ENCODE results near the gene RB1. TPM values are rescaled to one million over a fixed set of nuclear protein-coding genes. Genes with fewer than 3 reads are reported as not detected.
"Not testable (repeated sequence)": the region's sequence is repeated elsewhere in the genome, so short reads cannot be mapped to it uniquely, and the experiment has no call there.

The RB1 gene
- total RNA-seq, 1 donor from 2014 or later, result 41.7 TPM

DNA sequence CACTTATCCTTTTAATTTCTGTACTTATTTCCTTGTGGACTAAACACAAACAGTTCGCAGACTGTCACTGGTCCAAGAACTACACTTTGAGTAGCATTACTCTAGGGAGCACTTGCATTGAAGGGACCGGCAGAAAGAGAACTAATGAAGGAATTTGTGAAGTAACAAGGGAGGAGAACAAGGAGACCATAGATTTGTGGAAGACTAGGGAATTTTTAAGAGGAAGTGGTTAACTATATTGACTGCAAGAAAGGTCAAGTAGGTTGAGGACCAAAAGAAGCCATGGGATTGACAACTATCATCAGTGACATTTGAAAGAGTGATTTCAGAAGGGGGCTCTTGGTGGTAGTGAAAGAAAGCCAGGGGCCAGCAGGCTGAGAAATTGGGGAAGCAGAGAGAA lies 4.0 kb upstream of the RB1 start:
- DNase-seq, result no peak

DNA sequence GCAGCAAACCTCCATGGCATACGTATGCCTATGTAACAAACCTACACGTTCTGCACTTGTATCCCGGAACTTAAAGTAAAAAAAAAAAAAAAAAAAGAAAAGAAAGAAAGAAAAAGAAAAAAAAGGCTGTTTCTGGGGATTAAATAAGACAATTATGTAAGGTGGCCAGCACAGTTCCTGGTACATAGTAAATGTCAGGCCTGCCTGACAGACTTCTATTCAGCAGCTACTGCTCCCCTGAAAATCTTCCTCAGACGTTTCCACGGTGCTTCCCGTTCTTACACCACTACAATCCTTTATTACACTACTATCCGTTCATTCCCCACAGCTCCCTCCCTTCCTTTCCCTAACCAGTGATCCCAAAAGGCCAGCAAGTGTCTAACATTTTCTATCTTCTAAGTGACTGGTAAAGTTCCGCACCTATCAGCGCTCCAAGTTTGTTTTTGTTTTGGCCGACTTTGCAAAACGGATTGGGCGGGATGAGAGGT lies 636 bp upstream of the RB1 start:
- no peak for DNase-seq

DNA sequence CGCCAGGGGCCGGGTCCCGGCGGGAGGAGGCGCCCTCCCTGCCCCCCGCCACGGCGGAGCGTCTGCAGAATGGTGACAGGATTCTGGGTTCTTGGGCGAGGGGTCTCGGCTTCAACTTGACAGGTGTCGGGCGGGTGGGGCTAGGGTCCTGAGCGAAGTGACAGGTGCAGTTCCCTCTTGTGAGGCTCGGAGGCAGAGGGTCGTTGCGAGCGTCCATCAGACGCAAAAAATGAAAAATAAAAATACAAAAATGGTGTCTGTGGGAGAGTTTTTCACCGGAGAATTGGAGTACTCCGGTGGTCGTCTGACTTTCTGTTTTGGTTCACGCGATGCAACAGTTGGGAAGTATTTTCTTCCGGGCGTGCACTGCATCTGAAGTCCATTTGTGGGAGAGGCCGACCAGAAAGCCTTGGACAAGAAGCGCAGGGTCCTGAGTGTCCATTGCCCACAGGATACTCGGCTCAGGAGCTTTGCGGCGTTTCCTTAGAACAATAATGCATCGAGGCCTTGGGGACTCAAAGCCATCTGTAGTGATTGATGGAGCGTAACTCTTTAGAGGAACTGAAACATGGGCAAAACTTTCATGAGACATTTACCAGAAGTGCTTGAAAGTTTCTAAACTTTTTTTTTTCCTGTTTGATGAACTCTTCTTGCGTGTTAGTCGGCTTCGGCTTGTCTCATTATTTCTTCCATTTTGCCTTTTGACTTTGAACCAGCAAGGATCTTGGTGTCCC lies 759 bp downstream of the RB1 start:
- DNase-seq, result peak; percentile 68

DNA sequence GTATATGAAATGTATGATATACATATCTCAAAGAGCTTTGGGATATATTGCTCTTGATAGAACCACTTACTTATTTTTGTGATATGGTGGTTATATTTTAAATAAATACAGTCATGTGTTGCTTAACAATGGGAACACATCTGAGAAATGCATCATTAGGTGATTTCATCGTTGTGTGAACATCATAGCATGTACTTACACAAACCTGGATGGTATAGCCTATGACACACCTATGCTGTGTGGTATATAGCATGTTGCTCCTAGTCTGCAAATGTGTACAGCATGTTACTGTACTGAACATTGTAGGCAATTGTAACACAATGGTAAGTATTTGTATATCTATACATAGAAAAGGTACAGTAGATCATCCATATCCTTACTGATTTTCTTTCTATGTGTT lies 7.7 kb downstream of the RB1 start:
- no peak for DNase-seq

DNA sequence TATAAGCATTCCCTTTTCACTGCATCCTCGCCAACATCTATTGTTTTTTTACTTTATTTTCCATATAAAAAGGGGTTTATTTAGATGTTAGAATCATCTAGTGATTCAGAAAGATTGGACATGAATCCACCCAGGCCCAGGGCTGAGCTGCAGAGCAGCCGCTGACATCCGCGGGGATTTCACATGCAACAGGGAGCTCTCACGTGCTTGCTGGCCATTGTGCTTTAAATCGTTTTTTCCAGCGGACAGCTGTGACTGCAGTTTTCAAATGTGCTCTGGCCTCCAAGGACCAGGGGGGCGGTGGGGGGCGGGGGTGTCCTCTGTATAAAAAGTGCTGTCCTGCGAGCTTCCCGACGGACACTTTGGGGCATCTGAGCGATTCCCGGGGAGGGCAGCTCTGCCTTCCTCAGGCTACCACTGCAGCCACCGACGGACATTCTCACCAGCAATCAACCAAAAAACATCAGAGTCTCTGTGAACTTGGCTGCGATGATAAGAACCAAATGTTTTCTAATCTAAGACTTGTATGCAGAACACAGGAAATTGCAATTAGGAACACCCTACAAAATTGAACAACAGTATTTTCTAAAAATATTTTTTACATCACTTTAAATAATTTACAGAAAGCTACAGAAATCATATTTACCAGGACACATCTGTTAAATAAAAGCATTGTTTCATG lies 12.6 kb downstream of the RB1 start:
- peak; percentile 25 for DNase-seq

DNA sequence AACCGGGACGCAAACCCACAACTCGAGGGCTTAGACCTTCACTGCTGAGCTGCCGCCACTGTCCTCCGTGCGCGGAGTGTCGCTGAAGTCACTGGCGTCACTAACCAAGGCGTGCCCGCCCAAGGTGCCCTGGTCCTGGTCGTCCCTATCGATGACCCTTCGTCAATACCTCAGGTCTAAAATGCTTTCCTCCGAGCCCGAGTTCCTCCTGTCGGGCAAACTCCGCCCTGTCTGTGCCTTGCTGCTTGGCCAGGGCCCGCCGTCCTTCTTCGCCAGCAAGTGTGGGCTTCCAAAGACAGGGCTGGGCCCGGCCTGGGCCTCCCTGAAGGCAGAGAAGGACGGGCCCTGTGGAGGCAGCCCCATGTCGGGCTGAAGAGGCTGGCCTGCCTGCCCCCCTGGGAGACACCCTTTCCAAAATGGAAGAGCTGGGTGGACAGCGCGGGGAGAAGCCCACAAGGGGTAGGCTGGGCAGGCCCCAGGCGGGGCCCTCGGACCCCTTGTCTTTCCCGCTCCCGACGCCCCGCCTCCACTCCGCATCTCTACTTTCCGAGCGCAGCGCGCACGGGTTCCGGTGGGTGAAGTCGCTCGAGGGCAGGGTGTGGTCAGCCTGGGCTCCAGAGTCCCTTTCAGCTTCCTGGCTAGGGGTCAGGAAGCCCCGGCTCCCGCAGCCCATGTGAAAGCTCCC lies 13.4 kb downstream of the RB1 start:
- no peak for DNase-seq

DNA sequence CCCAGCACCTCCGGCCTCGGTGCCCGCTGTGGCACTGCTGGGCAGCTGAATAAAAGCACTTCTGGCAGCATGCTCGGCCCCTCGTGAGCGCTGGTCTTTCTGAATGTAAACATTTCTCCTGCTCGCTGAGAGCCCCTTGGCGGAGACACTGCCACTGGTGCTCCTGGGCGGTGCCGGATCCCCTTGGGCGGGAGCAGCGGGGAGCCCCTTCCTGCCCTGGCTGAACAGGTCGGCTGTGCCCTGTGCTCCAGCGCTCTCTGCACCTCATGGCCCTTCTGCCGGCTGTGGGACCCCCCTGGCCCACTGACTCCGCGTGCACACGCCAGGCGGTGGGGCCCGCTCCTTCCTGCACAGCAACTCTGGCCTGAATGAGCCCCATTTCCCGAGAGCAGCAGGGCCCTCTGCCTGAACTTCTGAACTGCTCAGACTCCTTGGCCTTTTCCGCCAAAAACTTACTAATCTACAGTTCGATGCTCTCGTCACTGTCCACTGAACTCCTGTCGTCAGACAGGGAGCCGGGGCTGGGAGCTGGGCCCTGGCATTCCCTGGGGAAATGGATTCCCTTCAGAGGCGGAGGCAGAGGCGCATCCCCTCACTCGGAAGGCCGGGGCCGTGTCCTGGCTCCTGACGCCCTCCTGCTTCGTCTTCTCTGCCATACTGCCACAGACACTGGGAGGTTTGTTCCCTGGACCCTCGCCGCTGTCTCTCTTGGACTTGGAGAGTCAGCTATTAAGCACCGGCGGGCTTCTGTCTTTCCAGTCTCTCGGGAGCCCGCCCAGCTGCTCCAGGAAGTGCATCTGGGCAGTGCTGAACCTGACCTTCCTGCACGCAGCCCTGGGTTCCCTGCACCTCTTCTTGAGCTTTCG lies 14.2 kb downstream of the RB1 start:
- no peak for DNase-seq

DNA sequence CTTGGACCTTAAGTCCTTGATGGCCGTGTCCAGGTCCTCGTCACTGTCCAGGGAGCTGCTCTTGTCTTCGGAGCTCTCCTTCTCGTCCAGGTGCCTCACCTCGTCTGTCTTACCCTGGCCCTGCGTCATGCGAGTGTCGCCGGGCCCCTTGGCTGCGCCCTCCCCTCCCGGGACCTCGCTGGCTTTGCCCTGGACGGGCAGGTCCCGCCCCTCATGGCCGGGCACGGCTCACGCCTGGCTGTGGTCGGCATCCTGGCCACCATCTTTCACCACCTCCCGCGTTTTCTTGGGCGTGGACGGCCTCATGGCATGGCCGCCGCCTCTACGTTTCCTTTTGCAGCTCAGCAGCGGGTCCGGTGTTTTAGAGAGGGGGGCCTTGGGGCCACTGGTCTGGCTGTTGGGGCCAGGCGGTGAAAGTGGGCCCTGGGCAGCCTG lies 14.8 kb downstream of the RB1 start:
- DNase-seq, result no peak

DNA sequence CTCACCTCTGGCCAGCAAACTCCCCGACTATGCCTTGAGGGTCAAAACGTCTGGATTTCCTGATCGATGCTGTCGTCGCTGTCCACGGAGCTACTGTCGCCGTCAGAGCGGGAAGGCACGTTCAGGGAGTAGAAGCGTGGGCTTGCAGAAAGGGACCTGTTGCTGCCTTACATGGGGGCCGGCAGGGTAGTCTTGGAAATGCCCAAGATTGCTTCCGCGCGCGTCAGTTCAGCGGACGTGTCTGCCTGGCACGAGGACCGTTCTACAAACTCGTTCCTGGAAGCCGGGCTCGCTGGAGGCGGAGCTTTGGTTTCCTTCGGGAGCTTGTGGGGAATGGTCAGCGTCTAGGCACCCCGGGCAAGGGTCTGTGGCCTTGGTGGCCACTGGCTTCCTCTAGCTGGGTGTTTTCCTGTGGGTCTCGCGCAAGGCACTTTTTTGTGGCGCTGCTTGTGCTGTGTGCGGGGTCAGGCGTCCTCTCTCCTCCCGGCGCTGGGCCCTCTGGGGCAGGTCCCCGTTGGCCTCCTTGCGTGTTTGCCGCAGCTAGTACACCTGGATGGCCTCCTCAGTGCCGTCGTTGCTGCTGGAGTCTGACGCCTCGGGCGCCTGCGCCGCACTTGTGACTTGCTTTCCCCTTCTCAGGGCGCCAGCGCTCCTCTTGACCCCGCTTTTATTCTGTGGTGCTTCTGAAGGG lies 15.4 kb downstream of the RB1 start:
- DNase-seq, result no peak

DNA sequence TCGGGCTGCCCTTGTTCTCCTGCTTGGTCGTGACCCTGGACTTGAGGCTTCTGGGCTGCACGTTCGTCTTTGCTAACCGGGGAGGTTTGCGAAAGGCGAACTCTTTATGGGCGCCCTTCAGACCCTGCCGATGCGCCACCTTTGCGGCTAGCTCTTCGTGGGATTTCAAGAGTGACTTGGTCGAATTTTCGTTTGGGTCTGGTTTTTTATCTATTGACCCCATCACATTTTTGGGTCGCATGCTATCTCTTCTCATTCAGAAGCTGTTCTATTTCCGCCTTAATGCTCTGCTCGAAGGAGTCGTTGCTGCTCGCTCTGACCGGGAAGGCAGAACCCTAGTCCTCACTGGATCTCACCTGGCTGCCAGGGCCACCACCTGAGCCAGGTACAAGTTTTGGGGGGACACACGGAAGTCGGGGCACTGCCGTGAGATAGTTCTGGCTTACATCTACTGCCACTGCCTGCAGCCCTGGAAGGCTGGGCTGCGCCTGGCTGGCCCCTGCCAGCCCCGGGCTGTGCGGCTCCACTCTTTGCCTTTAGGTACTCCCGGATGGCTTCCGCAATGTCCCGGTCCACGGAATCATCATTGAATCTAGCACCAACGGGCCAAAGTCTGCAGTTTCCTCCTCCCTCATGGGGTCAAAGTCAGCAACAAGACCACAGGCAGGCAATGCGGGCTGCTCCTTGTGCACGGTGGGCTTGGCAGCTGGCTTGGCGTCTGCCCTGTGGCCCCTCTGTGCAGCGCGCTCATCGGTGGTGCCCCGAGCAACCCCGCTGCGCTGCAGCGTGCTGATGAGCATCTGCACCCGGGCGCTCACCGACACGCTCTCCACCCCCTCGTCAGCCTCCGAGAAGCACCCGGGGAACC lies 16.2 kb downstream of the RB1 start:
- no peak for DNase-seq

DNA sequence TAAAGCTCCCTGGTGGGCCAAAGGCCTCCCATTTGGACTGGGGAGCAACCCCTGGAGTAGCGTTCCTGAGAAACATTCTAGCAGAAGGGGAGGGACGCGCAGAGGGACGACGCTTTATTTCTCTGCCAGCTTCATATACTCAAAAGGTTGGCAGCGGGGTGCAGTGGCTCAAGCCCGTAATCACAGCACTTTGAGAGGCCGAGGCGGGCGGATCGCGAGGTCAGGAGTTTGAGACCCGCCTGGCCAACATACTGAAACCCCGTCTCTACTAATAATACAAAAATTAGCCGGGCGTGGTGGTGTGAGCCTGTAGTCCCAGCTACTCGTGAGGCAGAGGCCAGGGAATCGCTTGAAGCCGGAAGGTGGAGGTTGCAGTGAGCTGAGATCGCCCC lies 16.8 kb downstream of the RB1 start:
- DNase-seq, result no peak

DNA sequence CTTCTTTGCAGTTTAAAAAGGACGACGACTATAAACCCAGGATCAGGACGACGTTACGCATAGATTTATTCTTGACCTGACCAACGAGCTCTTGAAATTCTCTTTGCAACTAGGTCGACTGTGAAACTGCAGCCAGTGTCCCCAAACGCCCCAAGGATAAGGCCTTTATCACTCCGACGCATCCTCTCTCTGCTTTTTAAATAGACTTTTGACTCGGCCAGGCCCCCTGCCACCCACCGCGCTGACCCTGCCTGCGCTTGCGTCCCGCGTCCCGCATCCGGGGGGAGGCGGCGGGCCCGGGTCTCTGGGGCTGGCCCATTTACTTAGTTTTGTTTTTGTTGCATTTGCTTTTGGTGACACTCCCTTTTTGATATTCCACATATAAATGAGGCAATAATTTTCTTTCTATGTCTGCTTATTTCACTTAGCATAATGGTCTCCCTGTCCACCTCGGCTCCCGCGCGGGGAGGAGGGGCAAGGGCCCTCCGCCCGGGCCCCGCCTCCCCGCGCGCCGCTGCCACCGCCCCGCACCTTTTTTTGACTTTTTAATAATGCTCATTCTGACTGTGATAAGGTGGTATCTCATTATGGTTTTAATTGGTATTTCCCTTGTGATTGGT lies 17.4 kb downstream of the RB1 start:
- DNase-seq, result no peak

DNA sequence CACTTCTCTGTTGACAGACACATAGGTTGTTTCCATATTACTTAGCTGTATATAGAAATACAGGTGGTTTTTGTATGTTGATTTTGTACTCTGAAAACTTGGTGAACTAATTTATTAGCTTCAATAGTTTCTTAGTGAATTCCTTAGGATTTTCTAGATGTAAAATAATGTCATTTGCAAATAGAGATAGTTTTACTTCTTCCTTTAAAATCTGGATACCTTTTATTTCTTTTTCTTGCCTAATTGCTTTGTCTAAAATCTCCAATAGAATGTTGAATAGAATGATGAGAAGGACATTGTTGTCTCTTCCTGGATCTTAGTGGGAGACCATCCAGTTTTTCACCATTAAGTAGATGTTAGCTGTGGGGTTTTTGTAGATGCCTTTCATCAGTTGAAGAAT lies 18.7 kb downstream of the RB1 start:
- DNase-seq, result no peak

DNA sequence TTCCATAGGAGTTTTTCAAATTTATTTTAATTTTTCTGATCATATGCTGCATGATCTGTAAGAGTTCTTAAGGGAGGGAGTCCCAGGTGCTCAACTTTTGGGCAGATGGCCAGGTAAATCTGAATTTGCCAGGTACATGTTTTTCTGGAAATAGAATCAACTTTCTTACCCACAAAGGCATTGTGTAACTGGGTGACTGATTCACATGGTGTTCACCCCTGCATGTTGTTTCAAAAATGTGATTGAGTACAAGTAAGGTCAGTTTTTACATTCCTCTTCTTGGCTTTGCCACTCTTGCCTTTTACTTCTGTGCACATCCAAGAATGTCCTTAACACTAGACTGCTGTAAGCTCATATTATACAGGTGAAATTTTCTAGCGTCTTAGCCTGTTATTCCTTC lies 30.4 kb downstream of the RB1 start:
- DNase-seq, result no peak

DNA sequence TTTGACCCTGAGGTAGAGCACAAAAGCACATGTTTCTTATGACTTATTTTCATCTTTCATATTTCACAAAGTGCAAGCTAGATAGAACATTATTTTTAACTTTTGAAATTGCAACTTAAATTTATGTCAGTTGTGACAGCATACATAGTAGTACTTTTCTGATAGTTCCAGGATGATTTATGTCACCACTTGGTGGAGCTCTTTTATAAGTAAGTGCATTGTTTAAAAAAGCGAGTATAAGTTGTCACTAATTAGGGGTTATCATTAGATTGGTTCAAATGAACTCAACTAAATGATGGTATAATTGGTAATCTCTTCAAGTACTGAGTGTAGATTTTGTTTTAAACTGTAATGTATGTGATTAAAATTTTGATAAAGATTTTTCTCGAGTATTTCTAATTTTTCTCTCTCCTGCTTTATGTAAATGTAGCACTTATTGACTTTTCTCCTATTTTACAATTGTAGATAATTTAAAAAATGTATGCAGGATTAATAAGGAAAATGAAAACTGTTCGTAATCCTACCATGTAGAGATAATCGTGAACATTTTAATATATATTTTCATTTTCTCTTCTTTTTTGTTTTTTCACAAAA lies 31.1 kb downstream of the RB1 start:
- DNase-seq, result peak; percentile 69

DNA sequence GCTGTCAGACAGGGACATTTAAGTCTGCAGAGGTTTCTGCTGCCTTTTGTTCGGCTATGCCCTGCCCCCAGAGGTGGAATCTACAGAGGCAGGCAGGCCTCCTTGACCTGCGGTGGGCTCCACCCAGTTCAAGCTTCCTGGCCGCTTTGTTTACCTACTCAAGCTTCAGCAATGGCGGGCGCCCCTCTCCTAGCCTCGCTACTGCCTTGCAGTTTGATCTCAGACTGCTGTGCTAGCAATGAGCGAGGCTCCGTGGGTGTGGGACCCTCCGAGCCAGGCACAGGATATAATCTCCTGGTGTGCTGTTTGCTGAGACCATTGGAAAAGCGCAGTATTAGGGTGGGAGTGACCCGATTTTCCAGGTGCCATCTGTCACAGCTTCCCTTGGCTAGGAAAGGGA lies 35.6 kb downstream of the RB1 start:
- not testable (repeated sequence) for DNase-seq

DNA sequence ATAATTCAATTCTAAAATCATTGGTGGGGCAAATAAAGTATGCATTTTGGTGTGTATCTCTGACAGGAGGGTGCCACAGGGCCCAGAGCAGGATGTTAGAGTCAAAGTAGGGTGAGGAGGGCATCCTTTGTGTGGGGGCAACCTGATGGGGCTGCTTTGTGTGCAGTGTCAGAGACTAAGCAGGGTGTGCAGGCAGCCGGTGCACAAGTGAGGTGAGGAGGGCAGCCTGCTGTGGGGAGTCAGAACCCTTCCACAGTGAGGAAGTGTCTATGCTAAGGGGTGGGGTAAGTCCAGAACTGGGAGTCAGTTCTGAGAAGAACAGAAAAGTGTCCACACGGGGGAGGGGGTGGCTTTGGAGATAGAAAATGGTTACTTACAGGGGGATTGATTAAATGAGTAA lies 40.7 kb downstream of the RB1 start:
- DNase-seq, result no peak

DNA sequence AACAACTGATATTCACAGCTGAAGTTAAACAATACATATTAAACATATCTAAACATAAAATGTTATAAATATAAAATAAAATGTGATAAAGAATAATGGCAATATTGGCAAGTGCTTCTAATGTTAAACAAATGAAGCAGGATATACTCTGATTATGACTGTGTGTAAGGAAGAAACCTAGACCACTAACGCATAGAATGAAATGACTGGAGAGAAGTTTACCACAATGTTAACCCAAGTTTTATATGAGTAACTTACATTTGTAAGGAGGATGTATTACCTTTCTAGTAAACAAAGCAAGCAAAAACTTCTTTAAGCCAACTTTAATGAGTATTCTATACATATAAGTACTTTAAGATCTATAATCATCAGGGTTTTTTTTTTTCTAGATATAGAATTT lies 43.0 kb downstream of the RB1 start:
- DNase-seq, result no peak

DNA sequence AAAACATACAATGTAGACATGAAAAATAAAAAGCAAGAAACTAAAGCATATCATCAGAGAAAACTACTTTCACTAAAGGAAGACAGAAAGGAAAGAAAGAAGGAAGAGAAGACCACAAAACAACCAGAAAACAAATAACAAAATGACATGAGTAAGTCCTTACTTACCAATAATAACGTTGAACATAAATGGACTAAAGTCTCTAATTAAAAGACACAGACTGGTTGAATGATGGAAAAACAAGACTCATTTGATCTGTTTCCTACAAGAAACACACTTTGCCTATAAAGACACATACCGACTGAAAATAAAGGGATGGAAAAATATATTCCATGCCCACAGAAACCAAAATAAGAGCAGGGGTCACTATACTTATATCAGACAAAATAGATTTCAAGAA lies 46.0 kb downstream of the RB1 start:
- DNase-seq, result no peak

DNA sequence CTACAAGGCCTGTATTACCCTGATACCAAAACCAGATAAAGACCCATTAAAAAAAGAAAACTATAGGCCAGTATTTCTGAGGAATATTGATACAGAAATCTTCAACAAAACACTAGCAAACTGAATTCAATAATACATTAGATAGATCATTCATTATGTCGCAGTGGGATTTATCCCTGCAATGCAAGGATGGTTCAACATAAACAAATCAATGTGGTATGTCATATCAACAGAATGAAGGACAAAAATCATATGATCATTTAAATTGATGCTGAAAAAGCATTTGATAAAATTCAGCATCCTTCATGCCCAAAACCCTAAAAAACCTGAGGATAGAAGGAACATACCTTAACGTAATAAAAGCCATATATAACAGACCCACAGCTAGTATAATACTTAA lies 50.0 kb downstream of the RB1 start:
- no peak for DNase-seq

Data from dermis blood vessel endothelial cell (primary cell).